Caco-2 (cell line): ENCODE results near the gene CACTIN. TPM values are rescaled to one million over a fixed set of nuclear protein-coding genes. Genes with fewer than 3 reads are reported as not detected.

Source experiments
- BruUV-seq: library from RNA; stranded (reverse); fragments of 400-500 nt; replicated peaks from 2 replicates; lab custom pipeline; 2021; lab: Mats Ljungman, UMichigan
- CTCF ChIA-PET: fragments of 300-600 bp; sonication (Branson Sonifier 250); formaldehyde crosslinking; loops from one replicate; lab custom pipeline; 2022; ENCODE audit warnings: antibody characterized with exemption; lab: Charles Lee
- POLR2A ChIA-PET: fragments of 300-600 bp; sonication (Branson Sonifier 250); formaldehyde crosslinking; loops from one replicate; lab custom pipeline; 2022; ENCODE audit warnings: antibody characterized with exemption; lab: Charles Lee
- DNase-seq, 2 experiments: peaks; one replicate each; pipeline versions ENCODE4 v3.0.0 to v3.0.0-alpha.2; 2020 to 2022
- H3K27me3 ChIP-seq: replicated peaks from 2 replicates; pipeline ENCODE4 v1.6.0; 2011; ENCODE audit warnings: low read length; ENCODE audit not compliant: control insufficient read depth, insufficient read depth
- H3K36me3 ChIP-seq: 2 replicates; pipeline ENCODE4 v1.5.1; 2011; ENCODE audit warnings: low read length; ENCODE audit not compliant: control insufficient read depth, insufficient read depth
- H3K4me1 ChIP-seq: fragments of 250-450 bp; sonication (Bioruptor Pico); 2 replicates; pipeline ENCODE4 v1.5.1; 2020; ENCODE audit warnings: mild to moderate bottlenecking
- H3K4me3 ChIP-seq: 2 replicates; pipeline ENCODE4 v1.5.1; 2011; ENCODE audit warnings: low read depth, mild to moderate bottlenecking, control low read depth, low read length
- H3K9me3 ChIP-seq: fragments of 250-450 bp; sonication (Bioruptor Pico); 2 replicates; pipeline ENCODE4 v1.5.1; 2020; ENCODE audit warnings: mild to moderate bottlenecking, moderate library complexity
- H3K27ac Mint-ChIP-seq: one replicate; pipeline ENCODE4 v1.8.0; 2022; ENCODE audit warnings: mixed read lengths; ENCODE audit not compliant: unreplicated experiment
- H3K27me3 Mint-ChIP-seq: one replicate; pipeline ENCODE4 v1.8.0; 2022; ENCODE audit warnings: mixed read lengths; ENCODE audit not compliant: insufficient read depth, unreplicated experiment
- H3K36me3 Mint-ChIP-seq: one replicate; pipeline ENCODE4 v1.8.0; 2022; ENCODE audit warnings: mild to moderate bottlenecking, mixed read lengths; ENCODE audit not compliant: insufficient read depth, unreplicated experiment
- H3K4me1 Mint-ChIP-seq: one replicate; pipeline ENCODE4 v1.8.0; 2022; ENCODE audit warnings: low read depth, mixed read lengths; ENCODE audit not compliant: unreplicated experiment
- H3K4me3 Mint-ChIP-seq: one replicate; pipeline ENCODE4 v1.8.0; 2022; ENCODE audit warnings: mild to moderate bottlenecking, moderate library complexity, mixed read lengths; ENCODE audit not compliant: unreplicated experiment
- H3K9me3 Mint-ChIP-seq: one replicate; pipeline ENCODE4 v1.8.0; 2022; ENCODE audit warnings: mixed read lengths; ENCODE audit not compliant: unreplicated experiment
- CTCF ChIP-seq, 2 experiments: fragments of 200-600 bp in 1 of 2; IDR thresholded peaks; 1 replicate in 1 of 2; 2 replicates in 1 of 2; pipeline versions ENCODE4 v1.5.1 to v1.8.0; 2011 to 2022; ENCODE audit warnings: antibody characterized with exemption in 1 of 2, control low read depth in 1 of 2, inconsistent platforms in 1 of 2, low read depth in 1 of 2, low read length in 1 of 2, mild to moderate bottlenecking in 1 of 2, moderate library complexity in 1 of 2; ENCODE audit not compliant: insufficient read depth in 1 of 2, severe bottlenecking in 1 of 2, unreplicated experiment in 1 of 2
- intact Hi-C: fragments of 100-400 bp; cut with micrococcal nuclease; formaldehyde crosslinking; loops from one replicate; pipeline ENCODE4 v1.10.0; 2022; ENCODE audit not compliant: unreplicated experiment
- total RNA-seq: library from RNA; stranded (reverse); gene quantifications from 2 replicates; pipeline ENCODE4 v1.2.3, GENCODE V29; 2022

The CACTIN gene
- total RNA-seq, 1 experiment from 2014 or later, result 33.9 TPM

GRCh38 chr19:3642296-3642695 lies 15.7 kb upstream of the CACTIN start:
- POLR2A ChIA-PET, result no interaction called here
- no TSS peak for BruUV-seq

GRCh38 chr19:3641515-3642269 lies 15.1 kb upstream of the CACTIN start:
- Mint-ChIP-seq H3K9me3 (no peaks in the 10 kb centered on the region), H3K4me3 (no peak overlapping the region), H3K27ac (no peak overlapping the region), H3K36me3 (peaks cover 15% of the 10 kb centered on the region), H3K27me3 (no peaks in the 10 kb centered on the region), H3K4me1 (no peaks in the 10 kb centered on the region)
- no TSS peak for BruUV-seq
- DNase-seq, result no peak
- ChIA-PET POLR2A (no interaction called here), CTCF (no interaction called here)
- Histone ChIP-seq H3K4me1 (no peaks in the 10 kb centered on the region), H3K36me3 (no peaks in the 10 kb centered on the region), H3K4me3 (no peak overlapping the region), H3K9me3 (no peaks in the 10 kb centered on the region), H3K27me3 (no peaks in the 10 kb centered on the region)
- intact Hi-C loops, result no loop called here
- TF ChIP-seq CTCF (IDR thresholded peaks at IDR 0.05; ENCODE audit: insufficient read depth in 1 of 2, low read depth in 1 of 2, low read length in 1 of 2, severe bottlenecking in 1 of 2, unreplicated experiment in 1 of 2), result no peak

More at GRCh38 chr19:3642296-3642695, 15.7 kb upstream of the CACTIN start:
- H3K36me3 Mint-ChIP-seq, result peaks cover 17% of the 10 kb centered on the region
- Histone ChIP-seq H3K36me3 (no peaks in the 10 kb centered on the region), H3K4me3 (no peak overlapping the region), H3K4me1 (no peaks in the 10 kb centered on the region), H3K27me3 (no peaks in the 10 kb centered on the region), H3K9me3 (no peaks in the 10 kb centered on the region)
- TF ChIP-seq CTCF (IDR thresholded peaks at IDR 0.05; ENCODE audit: insufficient read depth in 1 of 2, low read depth in 1 of 2, low read length in 1 of 2, severe bottlenecking in 1 of 2, unreplicated experiment in 1 of 2), result no peak
- no peaks in the 10 kb centered on the region for H3K27me3 Mint-ChIP-seq
- DNase-seq, result no peak
- CTCF ChIA-PET, result no interaction called here
- no peaks in the 10 kb centered on the region for H3K9me3 Mint-ChIP-seq
- H3K27ac Mint-ChIP-seq, result no peak overlapping the region
- H3K4me1 Mint-ChIP-seq, result no peaks in the 10 kb centered on the region
- no peak overlapping the region for H3K4me3 Mint-ChIP-seq
- intact Hi-C loops, result no loop called here

GRCh38 chr19:3639479-3639878 lies 12.9 kb upstream of the CACTIN start:
- TF ChIP-seq CTCF (IDR thresholded peaks at IDR 0.05; ENCODE audit: insufficient read depth in 1 of 2, low read depth in 1 of 2, low read length in 1 of 2, severe bottlenecking in 1 of 2, unreplicated experiment in 1 of 2), result no peak
- Histone ChIP-seq H3K9me3 (no peaks in the 10 kb centered on the region), H3K4me1 (no peaks in the 10 kb centered on the region), H3K27me3 (no peaks in the 10 kb centered on the region), H3K36me3 (no peaks in the 10 kb centered on the region), H3K4me3 (no peak overlapping the region)
- H3K4me1 Mint-ChIP-seq, result no peaks in the 10 kb centered on the region
- H3K36me3 Mint-ChIP-seq, result peaks cover 12% of the 10 kb centered on the region
- no peaks in the 10 kb centered on the region for H3K27me3 Mint-ChIP-seq
- ChIA-PET POLR2A (no interaction called here), CTCF (no interaction called here)
- intact Hi-C loops, result no loop called here
- H3K9me3 Mint-ChIP-seq, result no peaks in the 10 kb centered on the region
- no peak overlapping the region for H3K4me3 Mint-ChIP-seq
- no TSS peak for BruUV-seq
- no peak overlapping the region for H3K27ac Mint-ChIP-seq
- no peak for DNase-seq
